T-cell (primary cell): ENCODE results near the gene NOC4L. TPM values are rescaled to one million over a fixed set of nuclear protein-coding genes. Genes with fewer than 3 reads are reported as not detected.

Experiments
- ATAC-seq, 4 experiments: fragments of 200-7000 bp in 3 of 4; fragments of 150-1000 bp in 1 of 4; cut with Tn5 transposase; replicated peaks in 1 of 4; 1 replicate in 3 of 4; 2 replicates in 1 of 4; pipeline ENCODE4 v1.10.0; 2021; ENCODE audit warnings: moderate library complexity in 3 of 4, mild to moderate bottlenecking in 2 of 4, moderate number of reproducible peaks in 1 of 4
- CTCF ChIA-PET, 2 donors: fragments of 300-600 bp; sonication (Branson Sonifier 250); formaldehyde crosslinking; loops; one replicate each; lab custom pipeline; 2022; ENCODE audit warnings: antibody characterized with exemption in 2 of 2; lab: Charles Lee
- POLR2A ChIA-PET, 2 donors: fragments of 300-600 bp; sonication (Branson Sonifier 250); formaldehyde crosslinking; loops; one replicate each; lab custom pipeline; 2022; ENCODE audit warnings: antibody characterized with exemption in 2 of 2; lab: Charles Lee
- DNase-seq, 35 experiments: peaks; one replicate each; pipeline versions ENCODE4 v3.0.0 to v3.0.0-alpha.2; 2013 to 2023
- H3K27ac ChIP-seq: one replicate; pipeline ENCODE4 v1.5.1; 2013; ENCODE audit warnings: low read length
- H3K27me3 ChIP-seq, 2 experiments: replicated peaks in 1 of 2; 1 replicate in 1 of 2; 2 replicates in 1 of 2; pipeline versions ENCODE4 v1.6.1 to v1.7.0; 2013; ENCODE audit warnings: low read length in 1 of 2, mixed read lengths in 1 of 2; ENCODE audit not compliant: control insufficient read depth in 2 of 2, insufficient read depth in 2 of 2; ENCODE audit errors: extremely low read depth in 1 of 2
- H3K36me3 ChIP-seq, 2 donors: 1 replicate in 1 of 2; 2 replicates in 1 of 2; pipeline versions ENCODE4 v1.6.1 to v1.7.0; 2013; ENCODE audit warnings: low read length in 1 of 2; ENCODE audit not compliant: control insufficient read depth in 2 of 2, insufficient read depth in 1 of 2; ENCODE audit errors: extremely low read depth in 1 of 2
- H3K4me1 ChIP-seq, 2 experiments: 1 replicate in 1 of 2; 2 replicates in 1 of 2; pipeline versions ENCODE4 v1.6.1 to v1.7.0; 2013; ENCODE audit warnings: low read length in 2 of 2, mixed read lengths in 1 of 2; ENCODE audit not compliant: insufficient read depth in 2 of 2, control insufficient read depth in 1 of 2; ENCODE audit errors: extremely low read depth in 1 of 2
- H3K4me3 ChIP-seq, 2 donors: 1 replicate in 1 of 2; 2 replicates in 1 of 2; pipeline versions ENCODE4 v1.5.1 to v1.7.0; 2013; ENCODE audit warnings: mild to moderate bottlenecking in 2 of 2, low read length in 1 of 2, moderate library complexity in 1 of 2; ENCODE audit not compliant: control insufficient read depth in 1 of 2; ENCODE audit errors: extremely low read depth in 1 of 2
- H3K9me3 ChIP-seq: 2 replicates; pipeline ENCODE4 v1.7.0; 2013
- H3K27ac Mint-ChIP-seq, 2 donors: one replicate each; pipeline ENCODE4 v1.8.0; 2020 to 2021; ENCODE audit warnings: mild to moderate bottlenecking in 2 of 2, mixed read lengths in 2 of 2
- H3K27me3 Mint-ChIP-seq, 2 donors: one replicate each; pipeline ENCODE4 v1.8.0; 2021 to 2022; ENCODE audit warnings: mixed read lengths in 2 of 2
- H3K36me3 Mint-ChIP-seq: one replicate; pipeline ENCODE4 v1.8.0; 2021; ENCODE audit warnings: mixed read lengths
- H3K4me1 Mint-ChIP-seq, 3 donors: one replicate each; pipeline ENCODE4 v1.8.0; 2020 to 2022; ENCODE audit warnings: mixed read lengths in 3 of 3, mild to moderate bottlenecking in 1 of 3
- H3K4me3 Mint-ChIP-seq, 3 donors: one replicate each; pipeline ENCODE4 v1.8.0; 2020 to 2022; ENCODE audit warnings: mild to moderate bottlenecking in 3 of 3, mixed read lengths in 3 of 3, moderate library complexity in 3 of 3
- H3K9me3 Mint-ChIP-seq, 3 donors: one replicate each; pipeline ENCODE4 v1.8.0; 2020 to 2022; ENCODE audit warnings: mixed read lengths in 3 of 3
- WGBS: methylation state at CpG from one replicate; pipeline ENCODE4 v1.1.5; 2013; ENCODE audit warnings: missing lambda C conversion rate; ENCODE audit not compliant: insufficient coverage; 5-methylcytosine and 5-hydroxymethylcytosine counted together
- total RNA-seq, 35 experiments: library from RNA in 6 of 35; stranded (reverse) in 6 of 35; fragments of 120-200 nt in 1 of 35; gene quantifications; one replicate each; pipeline versions ENCODE4 v1.2.1 to v1.2.4 and lab custom pipeline; 2013 to 2026

NOC4L gene
- total RNA-seq, 5 donors from 2014 or later (not counting 1 experiment from before 2014, with no cell fraction given), result 14.6 to 28.9 (median 26.4) TPM

DNA sequence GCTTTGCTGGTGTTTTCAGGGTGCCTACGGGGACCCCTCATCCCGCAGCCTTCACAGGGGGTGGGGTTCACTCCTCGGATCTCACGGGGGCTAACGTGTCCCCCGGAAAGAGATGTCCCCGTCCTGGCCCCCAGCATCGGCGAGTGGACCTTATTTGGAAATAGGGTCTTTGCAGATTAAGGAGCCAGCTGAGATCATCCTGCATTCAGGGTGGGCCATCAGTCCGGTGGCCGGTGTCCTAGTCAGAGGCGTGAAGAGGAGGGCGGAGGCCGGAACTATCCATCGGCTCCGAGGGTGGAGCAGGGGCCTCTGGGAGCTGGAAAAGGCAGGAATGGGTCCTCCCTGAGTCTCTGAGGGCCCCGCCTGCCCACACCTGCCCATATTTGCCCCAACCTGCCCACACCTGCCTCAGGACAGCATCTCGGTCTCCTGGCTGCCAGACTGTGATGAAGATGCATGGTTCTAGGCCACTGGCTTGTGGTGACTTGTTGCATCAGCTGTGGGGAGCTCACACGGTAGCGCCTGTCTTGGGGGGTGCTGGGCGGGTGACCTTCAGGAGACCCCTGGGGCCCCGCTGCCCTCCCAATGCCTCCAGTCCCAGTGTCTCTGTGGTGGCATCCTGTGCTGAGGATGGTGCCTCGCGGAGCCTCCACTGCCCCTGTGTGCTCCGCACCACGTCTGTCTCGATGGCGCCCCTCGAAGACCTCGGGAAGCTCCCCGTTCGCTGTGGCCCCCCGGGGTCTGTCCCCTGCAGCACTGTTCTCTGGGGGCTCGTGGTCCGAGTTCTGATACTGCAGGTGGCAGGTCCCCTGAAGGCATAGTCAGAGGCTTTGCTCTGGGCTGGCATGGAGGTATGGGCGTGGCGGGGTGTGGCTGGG, 14.7 kb downstream of the NOC4L start:
- CTCF ChIA-PET, result no interaction called here
- Mint-ChIP-seq H3K4me1 (peaks cover 6 to 18% (median 11%) of the 10 kb centered on the region in 3 donors), H3K4me3 (no peak overlapping the region), H3K36me3 (no peaks in the 10 kb centered on the region), H3K27ac (no peak overlapping the region), H3K27me3 (no peaks in the 10 kb centered on the region), H3K9me3 (no peaks in the 10 kb centered on the region)
- POLR2A ChIA-PET, result no interaction called here
- ATAC-seq (no peak), DNase-seq (peak in 1 of 35 experiments; percentile 3)
- H3K27ac ChIP-seq, result no peak overlapping the region
- H3K27me3 ChIP-seq, result peaks cover 0 to 2% of the 10 kb centered on the region in 2 experiments
- no peaks in the 10 kb centered on the region for H3K9me3 ChIP-seq
- H3K36me3 ChIP-seq, result peaks cover 0 to 12% of the 10 kb centered on the region in 2 donors
- WGBS, result 94% methylated on average over 31 of the region's 37 CpGs
- peaks cover 4 to 26% of the 10 kb centered on the region in 2 experiments for H3K4me1 ChIP-seq
- no peak overlapping the region for H3K4me3 ChIP-seq

DNA sequence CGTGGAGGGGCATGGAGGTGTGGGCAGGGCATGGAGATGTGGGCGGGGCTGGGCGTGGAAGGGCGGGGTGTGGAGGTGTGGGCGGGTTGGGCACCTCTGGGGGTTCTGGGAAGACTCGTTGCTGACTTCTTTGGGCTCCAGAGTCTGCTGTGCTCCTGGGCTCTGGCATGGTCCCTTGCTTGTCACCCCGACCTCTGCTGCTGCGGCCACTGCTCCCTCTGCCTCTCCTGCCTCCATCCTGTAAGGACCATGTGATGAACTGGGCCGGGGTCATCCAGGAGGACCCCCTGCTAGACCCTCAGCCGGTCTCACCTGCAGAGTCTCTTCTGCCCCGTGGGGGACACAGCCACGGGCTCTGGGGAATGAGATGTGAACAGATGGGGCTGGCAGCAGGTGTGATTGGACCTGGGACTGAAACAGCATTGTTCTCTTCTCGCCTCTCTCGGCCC, 15.3 kb downstream of the NOC4L start:
- H3K4me3 Mint-ChIP-seq, result no peak overlapping the region
- Histone ChIP-seq H3K27me3 (peaks cover 0 to 2% of the 10 kb centered on the region in 2 experiments), H3K4me3 (no peak overlapping the region), H3K9me3 (no peaks in the 10 kb centered on the region), H3K27ac (no peak overlapping the region), H3K36me3 (peaks cover 0 to 12% of the 10 kb centered on the region in 2 donors), H3K4me1 (peaks cover 4 to 22% of the 10 kb centered on the region in 2 experiments)
- no peaks in the 10 kb centered on the region for H3K9me3 Mint-ChIP-seq
- 80% methylated on average over 5 of the region's 14 CpGs for WGBS
- H3K27me3 Mint-ChIP-seq, result no peaks in the 10 kb centered on the region
- no peaks in the 10 kb centered on the region for H3K36me3 Mint-ChIP-seq
- ChIA-PET CTCF (interaction anchor here in 1 of 2 donors (0.6 kb wide), 1 partner anchor 62 kb away, joined by 3 read pairs; no protein-coding TSS in a partner anchor), POLR2A (no interaction called here)
- DNase-seq, result peak in 1 of 35 experiments; percentile 2
- ATAC-seq, result no peak
- H3K27ac Mint-ChIP-seq, result no peak overlapping the region
- peaks cover 9 to 24% (median 18%) of the 10 kb centered on the region in 3 donors for H3K4me1 Mint-ChIP-seq

DNA sequence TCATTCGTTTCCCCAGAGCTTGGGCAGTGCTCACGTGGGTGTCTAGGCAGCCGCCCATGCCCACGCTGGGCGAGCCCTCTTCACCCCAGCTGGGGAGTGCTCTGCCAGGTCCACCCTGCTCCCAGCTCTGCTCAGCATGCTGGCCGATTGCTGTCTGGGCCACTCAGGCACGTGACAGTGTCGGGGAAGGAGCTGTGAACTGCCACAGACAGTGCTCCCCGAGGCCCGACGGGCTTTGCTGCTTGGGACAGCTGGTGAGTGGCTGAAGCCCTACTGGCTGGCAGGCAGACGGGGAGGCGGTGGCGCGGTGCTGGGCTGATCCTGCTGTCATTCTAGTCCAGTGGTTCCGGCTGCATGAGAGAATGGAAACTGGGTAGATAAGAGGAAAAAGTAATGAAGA, 15.8 kb downstream of the NOC4L start:
- no peak overlapping the region for H3K27ac ChIP-seq
- H3K27me3 ChIP-seq, result peaks cover 0 to 2% of the 10 kb centered on the region in 2 experiments
- CTCF ChIA-PET, result interaction anchor here in 1 of 2 donors (0.6 kb wide), 1 partner anchor 61 kb away, joined by 3 read pairs; no protein-coding TSS in a partner anchor
- WGBS, result 95% methylated on average over 16 of the region's 16 CpGs
- peaks cover 0 to 12% of the 10 kb centered on the region in 2 donors for H3K36me3 ChIP-seq
- H3K9me3 ChIP-seq, result no peaks in the 10 kb centered on the region
- H3K4me3 ChIP-seq, result no peak overlapping the region
- no peak overlapping the region for H3K4me3 Mint-ChIP-seq
- peak overlapping the region in 1 of 2 donors; percentile 5 for H3K27ac Mint-ChIP-seq
- H3K4me1 ChIP-seq, result peaks cover 4 to 22% of the 10 kb centered on the region in 2 experiments
- peaks cover 9 to 24% (median 19%) of the 10 kb centered on the region in 3 donors for H3K4me1 Mint-ChIP-seq
- no peaks in the 10 kb centered on the region for H3K9me3 Mint-ChIP-seq
- ATAC-seq (no peak), DNase-seq (peak in 1 of 35 experiments; percentile 3)
- no peaks in the 10 kb centered on the region for H3K27me3 Mint-ChIP-seq
- no peaks in the 10 kb centered on the region for H3K36me3 Mint-ChIP-seq
- POLR2A ChIA-PET, result no interaction called here

DNA sequence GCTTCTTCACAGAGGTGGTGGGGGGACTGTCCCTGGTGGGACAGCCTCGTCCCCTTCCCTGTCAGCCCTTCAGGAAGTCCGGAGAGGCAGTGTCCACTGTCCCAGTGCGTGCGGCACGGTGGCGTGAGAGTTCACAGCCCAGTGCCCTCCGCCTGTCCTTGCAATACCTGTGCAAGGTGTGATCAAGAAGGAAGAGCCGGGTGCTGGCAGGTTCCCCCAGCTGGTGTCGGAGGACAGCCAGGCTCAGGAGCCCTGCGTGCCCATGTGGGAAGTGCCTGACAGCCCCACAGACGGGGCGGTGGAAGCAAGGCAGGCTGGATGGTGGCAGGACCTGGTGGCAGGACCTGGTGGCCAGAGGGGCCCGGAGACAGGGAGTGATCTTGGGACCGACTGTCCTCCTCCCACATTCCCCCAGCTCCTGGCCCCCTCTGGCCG, 16.4 kb downstream of the NOC4L start:
- no peak overlapping the region for H3K27ac Mint-ChIP-seq
- H3K36me3 ChIP-seq, result peaks cover 0 to 12% of the 10 kb centered on the region in 2 donors
- H3K4me1 Mint-ChIP-seq, result peaks cover 9 to 24% (median 19%) of the 10 kb centered on the region in 3 donors
- no peaks in the 10 kb centered on the region for H3K9me3 ChIP-seq
- no peak overlapping the region for H3K4me3 Mint-ChIP-seq
- ATAC-seq (no peak), DNase-seq (peak in 1 of 35 experiments; percentile 3)
- CTCF ChIA-PET, result interaction anchor here in 1 of 2 donors (0.5 kb wide), 1 partner anchor 366 kb away, joined by 3 read pairs; no protein-coding TSS in a partner anchor
- no peak overlapping the region for H3K27ac ChIP-seq
- H3K4me3 ChIP-seq, result no peak overlapping the region
- H3K36me3 Mint-ChIP-seq, result no peaks in the 10 kb centered on the region
- H3K27me3 Mint-ChIP-seq, result no peaks in the 10 kb centered on the region
- peaks cover 0 to 2% of the 10 kb centered on the region in 2 experiments for H3K27me3 ChIP-seq
- POLR2A ChIA-PET, result no interaction called here
- H3K9me3 Mint-ChIP-seq, result no peaks in the 10 kb centered on the region
- peaks cover 4 to 22% of the 10 kb centered on the region in 2 experiments for H3K4me1 ChIP-seq
- WGBS, result 96% methylated on average over 13 of the region's 15 CpGs

GRCh38 chr12:132161036-132161781, 17.0 kb downstream of the NOC4L start:
- peaks cover 9 to 24% (median 19%) of the 10 kb centered on the region in 3 donors for H3K4me1 Mint-ChIP-seq
- no peaks in the 10 kb centered on the region for H3K27me3 Mint-ChIP-seq
- peaks cover 0 to 10% of the 10 kb centered on the region in 2 donors for H3K36me3 ChIP-seq
- no peaks in the 10 kb centered on the region for H3K9me3 ChIP-seq
- peaks cover 4 to 22% of the 10 kb centered on the region in 2 experiments for H3K4me1 ChIP-seq
- no peak overlapping the region for H3K27ac ChIP-seq
- H3K4me3 Mint-ChIP-seq, result no peak overlapping the region
- no peak overlapping the region for H3K27ac Mint-ChIP-seq
- H3K27me3 ChIP-seq, result peaks cover 0 to 2% of the 10 kb centered on the region in 2 experiments
- WGBS, result 86% methylated on average over 10 of the region's 14 CpGs
- H3K9me3 Mint-ChIP-seq, result peaks cover 0 to under 1% (median 0%) of the 10 kb centered on the region in 3 donors
- H3K36me3 Mint-ChIP-seq, result no peaks in the 10 kb centered on the region
- CTCF ChIA-PET, result interaction anchor here in 1 of 2 donors (0.5 to 0.7 kb wide), 2 partner anchors 22 to 365 kb away, joined by 3 to 7 read pairs; no protein-coding TSS in a partner anchor
- no peak for ATAC-seq
- peak in 1 of 35 experiments; percentile 3 for DNase-seq
- H3K4me3 ChIP-seq, result no peak overlapping the region
- POLR2A ChIA-PET, result interaction anchor here in 1 of 2 donors (0.6 kb wide), 1 partner anchor 67 kb away, joined by 5 read pairs; no protein-coding TSS in a partner anchor
